HG03060 (cell line): Measurements from ENCODE around the gene PNPLA1.

Experiments
- ATAC-seq: cut with Tn5 transposase; IDR thresholded peaks from one replicate; pipeline ENCODE4 v1.9.1; 2021; ENCODE audit warnings: low read depth, moderate number of reproducible peaks; ENCODE audit not compliant: unreplicated experiment

PNPLA1 gene, protein sequence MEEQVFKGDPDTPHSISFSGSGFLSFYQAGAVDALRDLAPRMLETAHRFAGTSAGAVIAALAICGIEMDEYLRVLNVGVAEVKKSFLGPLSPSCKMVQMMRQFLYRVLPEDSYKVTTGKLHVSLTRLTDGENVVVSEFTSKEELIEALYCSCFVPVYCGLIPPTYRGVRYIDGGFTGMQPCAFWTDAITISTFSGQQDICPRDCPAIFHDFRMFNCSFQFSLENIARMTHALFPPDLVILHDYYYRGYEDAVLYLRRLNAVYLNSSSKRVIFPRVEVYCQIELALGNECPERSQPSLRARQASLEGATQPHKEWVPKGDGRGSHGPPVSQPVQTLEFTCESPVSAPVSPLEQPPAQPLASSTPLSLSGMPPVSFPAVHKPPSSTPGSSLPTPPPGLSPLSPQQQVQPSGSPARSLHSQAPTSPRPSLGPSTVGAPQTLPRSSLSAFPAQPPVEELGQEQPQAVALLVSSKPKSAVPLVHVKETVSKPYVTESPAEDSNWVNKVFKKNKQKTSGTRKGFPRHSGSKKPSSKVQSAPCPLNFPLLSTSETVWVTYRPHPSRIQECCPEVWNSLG

DNA sequence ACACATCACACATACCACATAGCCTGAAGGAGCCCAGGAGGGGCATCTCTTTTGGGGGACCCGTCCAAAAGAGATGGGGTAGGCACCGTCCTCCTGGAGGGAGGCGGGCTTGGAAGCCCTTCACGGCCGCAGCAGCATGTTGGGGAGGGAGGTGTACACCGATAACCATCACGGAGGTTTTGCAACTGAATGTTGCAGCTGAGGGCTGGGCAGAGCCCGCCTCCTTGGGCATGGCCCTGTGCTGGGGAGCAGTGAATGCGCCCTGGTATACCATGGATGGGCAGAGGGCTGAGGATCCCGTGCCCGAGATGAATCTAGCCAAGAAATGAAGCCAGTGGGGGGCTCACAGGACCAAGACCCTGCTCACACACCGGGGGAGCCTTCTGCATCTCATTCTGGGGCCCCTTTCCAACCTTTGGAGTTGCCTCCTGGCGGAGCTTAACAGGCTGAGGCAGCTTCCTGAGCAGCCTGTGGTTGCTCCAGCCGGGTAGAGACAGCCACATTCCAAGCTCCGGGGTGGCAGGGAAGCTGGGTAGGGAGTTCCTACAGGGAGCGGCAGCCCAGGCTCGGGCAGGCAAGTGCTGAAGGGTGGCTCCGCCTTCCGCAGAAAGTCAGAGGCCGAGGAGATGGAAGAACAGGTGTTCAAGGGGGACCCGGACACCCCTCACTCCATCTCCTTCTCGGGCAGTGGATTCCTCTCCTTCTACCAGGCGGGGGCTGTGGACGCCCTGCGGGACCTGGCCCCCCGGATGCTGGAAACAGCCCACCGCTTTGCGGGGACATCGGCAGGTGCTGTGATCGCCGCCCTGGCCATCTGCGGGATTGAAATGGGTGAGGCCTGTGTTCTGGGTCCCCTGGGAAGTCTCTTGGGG is at the start of gene PNPLA1:
PNPLA1 (plus strand) TSS at position 227 of the 872 bp plus-strand sequence; CDS start at position 627, 400 bp downstream.
- ATAC-seq = no peak

DNA sequence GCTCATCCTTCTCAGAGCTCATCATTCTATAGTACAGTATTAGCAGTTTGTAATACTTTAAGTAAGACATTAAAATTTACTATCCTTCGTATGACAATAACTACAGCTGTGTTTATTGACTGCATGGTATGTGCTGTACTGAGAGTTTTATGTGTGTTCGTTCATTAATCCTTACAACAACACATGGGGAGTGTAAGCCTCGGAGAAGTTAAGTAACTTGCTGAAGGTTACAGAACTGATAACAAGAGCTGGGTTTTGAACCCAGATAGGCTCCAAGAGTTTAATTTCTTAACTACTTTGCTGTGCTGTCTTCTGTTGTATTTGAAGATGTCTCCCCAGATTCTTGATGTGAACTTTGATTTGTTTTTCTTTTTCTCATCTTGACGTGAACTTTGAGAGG is 49.6 kb upstream of the PNPLA1 start:
- ATAC-seq = no peak

GRCh38 chr6:36221674-36222073 is 48.2 kb upstream of the PNPLA1 start:
- ATAC-seq = no peak

DNA sequence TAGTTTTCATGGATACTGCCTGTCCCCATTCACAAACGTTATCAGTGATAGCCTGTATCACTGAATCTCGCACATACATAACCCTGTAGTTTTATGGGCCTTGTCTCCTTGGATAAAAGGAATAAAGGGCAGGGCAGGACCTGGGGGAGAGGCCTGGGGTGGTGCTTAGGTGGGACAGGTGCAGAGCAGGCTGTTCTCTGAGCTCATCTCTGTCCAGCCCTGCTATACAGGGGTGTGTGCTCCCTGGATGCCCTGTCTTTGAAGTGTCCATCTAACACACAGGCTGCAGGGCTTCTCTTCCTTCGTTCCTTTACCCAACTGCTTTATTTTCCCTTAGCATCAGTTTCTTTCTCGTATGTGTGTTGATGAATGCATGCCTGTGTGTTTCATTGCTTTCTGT is 46.9 kb upstream of the PNPLA1 start:
- no peak for ATAC-seq

GRCh38 chr6:36223706-36224105 is 46.2 kb upstream of the PNPLA1 start:
- no peak for ATAC-seq

DNA sequence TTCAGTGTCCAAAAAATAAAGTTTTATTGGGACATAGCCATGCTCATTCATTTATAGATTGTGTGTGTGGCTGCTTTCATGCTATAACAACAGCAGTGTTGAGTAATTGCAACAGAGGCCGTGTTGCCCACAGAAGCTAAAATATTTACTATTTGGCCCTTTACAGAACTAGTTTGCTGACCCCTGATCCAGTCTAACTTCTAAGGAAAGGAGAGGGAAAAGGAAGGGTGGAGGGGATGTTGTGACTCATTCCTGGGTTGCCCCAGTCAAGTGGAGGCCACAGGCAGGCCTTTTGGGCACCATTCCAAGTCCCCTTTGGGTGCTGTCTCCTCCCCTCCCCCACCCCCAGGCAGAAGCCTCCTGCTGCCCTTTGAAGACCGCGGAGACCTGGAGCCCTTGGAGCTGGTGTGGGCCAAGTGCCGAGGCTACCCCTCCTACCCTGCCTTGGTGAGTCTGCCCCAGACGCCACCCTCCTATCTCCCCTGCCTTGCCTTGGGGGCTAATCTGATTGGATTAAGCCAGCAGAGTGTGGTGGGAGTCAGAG is 44.9 kb upstream of the PNPLA1 start:
- ATAC-seq = no peak

DNA sequence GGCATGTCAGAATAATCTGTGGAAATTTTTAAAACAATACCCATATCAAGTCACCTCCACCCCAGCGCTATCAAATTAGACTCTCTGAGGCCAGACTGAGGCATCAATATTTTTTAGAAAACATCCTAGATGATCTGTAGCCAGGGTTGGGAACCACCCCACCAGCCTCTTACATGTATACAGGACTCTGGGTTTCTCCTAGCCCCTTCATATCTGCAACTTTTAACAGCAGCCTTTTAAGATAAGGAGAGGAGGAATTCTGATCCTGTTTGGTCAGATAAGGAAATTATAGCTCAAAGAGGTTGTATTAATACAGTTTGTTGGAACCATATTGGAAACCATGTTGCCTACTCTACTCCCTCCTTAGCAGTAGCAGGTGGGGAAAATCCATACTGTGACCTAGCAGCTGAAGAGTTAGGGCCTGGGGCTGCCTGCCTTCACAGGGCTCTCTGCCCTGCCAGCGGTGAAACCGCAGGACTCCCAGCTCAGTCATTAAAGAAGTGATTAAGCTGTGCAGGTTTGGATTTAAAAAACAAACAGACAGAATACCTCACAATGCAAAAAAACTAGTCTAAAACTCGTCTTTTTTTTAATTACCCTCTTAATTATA is 43.3 kb upstream of the PNPLA1 start:
- no peak for ATAC-seq

GRCh38 chr6:36227379-36228228 is 42.3 kb upstream of the PNPLA1 start:
- no peak for ATAC-seq

DNA sequence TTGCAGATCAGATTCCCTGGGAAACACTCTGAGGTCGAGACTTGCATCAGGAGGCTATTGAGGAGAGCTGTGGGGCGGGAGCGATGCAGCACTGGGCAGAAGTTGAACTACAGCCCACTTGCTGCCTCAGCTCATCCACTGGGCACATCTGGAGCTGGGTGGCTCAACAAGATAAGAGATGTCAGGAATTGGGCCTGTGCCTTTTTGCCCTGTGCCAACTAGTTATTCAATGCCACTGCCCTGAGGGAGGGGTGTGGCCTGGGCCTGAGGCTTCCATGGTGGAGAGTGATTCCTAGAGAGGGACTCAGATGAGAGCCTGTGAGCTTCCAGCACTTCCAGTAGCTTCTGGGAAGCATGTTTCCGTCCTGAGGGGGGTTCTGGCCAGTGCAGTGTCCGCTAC is 40.6 kb upstream of the PNPLA1 start:
- ATAC-seq = no peak

DNA sequence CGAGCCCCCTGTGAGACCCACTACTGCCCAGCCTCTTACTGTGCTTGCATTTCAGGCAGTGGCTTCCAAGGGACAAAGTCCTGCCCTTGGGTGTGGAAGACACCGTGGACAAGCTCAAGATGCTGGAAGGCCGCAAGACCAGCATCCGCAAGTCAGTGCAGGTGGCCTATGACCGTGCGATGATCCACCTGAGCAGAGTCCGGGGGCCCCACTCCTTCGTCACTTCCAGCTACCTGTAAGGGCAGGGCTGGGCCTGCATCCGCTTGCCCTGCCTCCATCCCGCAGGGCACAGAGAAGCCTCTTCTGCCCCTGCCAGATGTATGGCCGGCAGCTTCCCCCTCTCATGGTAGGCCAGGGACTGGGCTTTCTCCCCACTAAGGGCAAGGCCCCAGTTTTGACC is 39.5 kb upstream of the PNPLA1 start:
- no peak for ATAC-seq

GRCh38 chr6:36232172-36232571 is 37.7 kb upstream of the PNPLA1 start:
- ATAC-seq = no peak

- ATAC-seq = no peak
Measured at GRCh38 chr6:36235309-36235708, 34.6 kb upstream of the PNPLA1 start.

- ATAC-seq = no peak
Measured at GRCh38 chr6:36235862-36236261, 34.0 kb upstream of the PNPLA1 start.

GRCh38 chr6:36239774-36240173 is 30.1 kb upstream of the PNPLA1 start:
- ATAC-seq = no peak

GRCh38 chr6:36241728-36242127 is 28.1 kb upstream of the PNPLA1 start:
- no peak for ATAC-seq

GRCh38 chr6:36242161-36242560 is 27.7 kb upstream of the PNPLA1 start:
- ATAC-seq = no peak

- ATAC-seq = no peak
Measured at GRCh38 chr6:36242626-36243025, 27.2 kb upstream of the PNPLA1 start.

GRCh38 chr6:36243562-36244212 is 26.2 kb upstream of the PNPLA1 start:
- ATAC-seq = no peak

- no peak for ATAC-seq
Measured at GRCh38 chr6:36244641-36245280, 25.1 kb upstream of the PNPLA1 start.
